Fibroblast of lung (primary cell): ENCODE measurements around the gene ADGRE1.

ENCODE experiments used
- CTCF ChIP-seq, 2 donors: IDR thresholded peaks in 1 of 2; conservative IDR thresholded peaks in 1 of 2; 1 replicate in 1 of 2; 2 replicates in 1 of 2; pipeline ENCODE4 v1.5.1; 2011 to 2012; ENCODE audit warnings: low read length in 2 of 2, control low read depth in 1 of 2, inconsistent platforms in 1 of 2, low read depth in 1 of 2, mild to moderate bottlenecking in 1 of 2
- EZH2 ChIP-seq: IDR thresholded peaks from 2 replicates; pipeline ENCODE4 v1.5.1; 2012; ENCODE audit warnings: low read length, control low read depth, mild to moderate bottlenecking; ENCODE audit errors: missing control alignments

- TF ChIP-seq CTCF (conservative IDR thresholded peaks at IDR 0.05 in 1 of 2, IDR thresholded peaks at IDR 0.05 in 1 of 2; ENCODE audit: low read depth in 1 of 2, low read length in 2 of 2): no peak
- TF ChIP-seq EZH2: no peak
Measured at GRCh38 chr19:6887316-6887715, at the start of gene ADGRE1.
